HUES48 (cell line): Measurements from ENCODE around the gene CDK5R1.

Experiments
- H3K27ac ChIP-seq: one replicate; pipeline ENCODE4 v1.7.0; 2013; ENCODE audit warnings: low read depth, low read length, inconsistent platforms
- H3K27me3 ChIP-seq: 2 replicates; pipeline ENCODE4 v1.6.1; 2013; ENCODE audit warnings: mild to moderate bottlenecking, low read length; ENCODE audit not compliant: control insufficient read depth, insufficient read depth
- H3K36me3 ChIP-seq: 2 replicates; pipeline ENCODE4 v1.6.1; 2013; ENCODE audit warnings: low read length; ENCODE audit not compliant: control insufficient read depth, insufficient read depth
- H3K4me1 ChIP-seq: 2 replicates; pipeline ENCODE4 v1.6.1; 2013; ENCODE audit warnings: mild to moderate bottlenecking, low read length; ENCODE audit not compliant: control insufficient read depth, insufficient read depth
- H3K4me3 ChIP-seq: 2 replicates; pipeline ENCODE4 v1.5.1; 2013; ENCODE audit warnings: mild to moderate bottlenecking, low read depth, low read length
- H3K9ac ChIP-seq: 2 replicates; pipeline ENCODE4 v1.6.1; 2013; ENCODE audit warnings: mild to moderate bottlenecking, low read depth, low read length, moderate library complexity
- H3K9me3 ChIP-seq: 2 replicates; pipeline ENCODE4 v1.6.1; 2013; ENCODE audit warnings: low read length; ENCODE audit not compliant: control insufficient read depth, insufficient read depth

CDK5R1 gene

DNA sequence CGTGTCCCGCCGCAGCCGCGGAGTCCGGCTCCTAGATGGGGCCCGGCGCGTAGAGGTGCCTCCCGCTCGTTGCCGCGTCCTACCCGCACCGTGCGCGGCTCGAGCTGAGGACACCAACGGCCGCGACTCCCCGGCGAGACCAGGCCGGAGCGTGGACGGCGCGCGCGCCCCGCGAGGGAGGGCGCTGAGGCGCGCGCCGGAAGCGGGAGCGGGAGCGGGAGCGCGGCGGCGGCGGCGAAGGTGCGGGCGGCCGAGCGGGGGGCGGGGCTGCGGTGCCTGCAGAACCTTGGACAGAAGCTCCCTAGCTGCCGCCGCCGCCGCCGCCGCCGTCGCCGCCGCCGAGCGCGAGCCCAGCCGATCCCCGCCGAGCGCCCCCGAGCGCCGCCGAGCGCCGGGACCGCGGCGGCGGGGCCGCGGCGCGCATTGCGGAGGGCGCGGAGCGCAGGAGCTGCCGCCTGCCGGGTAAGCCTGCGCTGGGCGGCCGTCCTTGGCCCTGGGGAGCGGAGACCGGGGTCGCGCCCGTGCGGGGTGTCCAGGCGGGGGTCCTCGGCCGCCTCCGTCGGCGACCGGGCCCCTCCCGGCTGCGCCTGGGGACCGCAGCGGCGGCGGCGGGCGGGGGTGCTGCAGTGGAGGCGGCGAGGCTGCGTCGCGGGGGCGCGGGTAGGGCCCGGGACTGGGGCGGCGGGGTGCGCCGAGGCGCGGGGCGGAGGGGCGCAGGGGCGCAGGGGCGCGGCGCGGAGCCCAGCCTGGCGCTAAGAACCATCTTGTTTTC, at the start of gene CDK5R1:
Gene CDK5R1, plus strand, starts transcription at position 293 of the 772 bp plus-strand sequence. CDS start 628 bp downstream, outside the sequence.
- Histone ChIP-seq H3K27me3 (no peaks in the 10 kb centered on the region), H3K9me3 (no peaks in the 10 kb centered on the region), H3K27ac (peak within 1 kb of the TSS; percentile 80), H3K4me3 (peak within 1 kb of the TSS; percentile 69), H3K9ac (peak within 1 kb of the TSS; percentile 73), H3K4me1 (peaks cover 42% of the 10 kb centered on the region), H3K36me3 (peaks cover 45% of the 10 kb centered on the region)

DNA sequence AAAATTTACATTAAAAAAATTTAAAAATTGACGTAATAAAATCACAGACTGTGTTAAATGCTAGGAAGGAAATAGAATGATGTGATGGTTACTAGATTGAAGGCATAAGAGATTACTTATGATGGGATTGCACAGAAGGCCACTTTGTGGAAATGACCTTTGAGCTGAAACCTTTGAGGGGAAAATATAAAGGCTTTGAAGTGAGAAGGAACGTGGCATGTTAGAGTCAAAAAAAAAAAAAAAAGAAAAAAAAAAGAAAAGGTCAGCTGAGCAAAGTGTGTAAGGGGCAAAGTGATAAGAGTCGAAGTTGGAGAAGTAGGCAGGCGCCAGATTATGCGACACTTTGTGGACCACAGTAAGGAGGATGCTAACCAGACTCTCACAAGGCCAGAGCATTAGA, 46.1 kb upstream of the CDK5R1 start:
- peaks cover 3% of the 10 kb centered on the region for H3K4me1 ChIP-seq
- H3K9me3 ChIP-seq: no peaks in the 10 kb centered on the region
- no peak overlapping the region for H3K9ac ChIP-seq
- H3K27ac ChIP-seq: no peak overlapping the region
- no peaks in the 10 kb centered on the region; the same call in 1 of the 2 replicates for H3K27me3 ChIP-seq
- 0 out of 2 replicates have a peak, but pooled peaks cover under 1% of the 10 kb centered on the region for H3K36me3 ChIP-seq
- no peak overlapping the region for H3K4me3 ChIP-seq

DNA sequence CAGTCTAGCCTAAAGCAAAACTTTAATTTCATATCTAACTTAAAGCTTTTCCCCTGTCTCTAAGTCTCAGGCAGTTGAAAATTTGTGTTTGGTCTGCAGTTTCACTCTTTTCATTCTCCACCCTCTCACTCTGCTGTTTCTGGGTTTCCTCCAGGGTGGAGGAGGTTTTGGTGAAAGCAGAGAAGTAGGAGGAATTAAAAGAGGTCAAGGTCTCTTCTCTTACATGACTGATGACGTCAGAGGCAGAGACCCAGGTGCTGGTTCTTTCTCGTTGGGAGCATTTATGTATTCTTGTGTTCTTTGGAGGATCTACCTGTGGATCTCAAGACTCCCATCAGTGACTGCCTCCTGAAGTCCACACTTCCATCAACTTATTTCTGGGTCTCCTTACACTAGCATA, 44.9 kb upstream of the CDK5R1 start:
- peaks cover 11% of the 10 kb centered on the region for H3K4me1 ChIP-seq

GRCh38 chr17:32443827-32444300, 42.9 kb upstream of the CDK5R1 start:
- H3K9ac ChIP-seq: no peak overlapping the region
- peaks cover 32% of the 10 kb centered on the region for H3K36me3 ChIP-seq
- no peaks in the 10 kb centered on the region; the same call in 1 of the 2 replicates for H3K27me3 ChIP-seq
- H3K4me3 ChIP-seq: peak overlapping the region; percentile 34; the same call in 1 of the 2 replicates
- H3K9me3 ChIP-seq: no peaks in the 10 kb centered on the region
- peaks cover 11% of the 10 kb centered on the region for H3K4me1 ChIP-seq
- H3K27ac ChIP-seq: no peak overlapping the region

More for the DNA sequence above, 44.9 kb upstream of the CDK5R1 start:
- Histone ChIP-seq H3K36me3 (peaks cover 12% of the 10 kb centered on the region), H3K27ac (no peak overlapping the region), H3K9me3 (no peaks in the 10 kb centered on the region), H3K9ac (no peak overlapping the region), H3K4me3 (no peak overlapping the region), H3K27me3 (no peaks in the 10 kb centered on the region; the same call in 1 of the 2 replicates)

DNA sequence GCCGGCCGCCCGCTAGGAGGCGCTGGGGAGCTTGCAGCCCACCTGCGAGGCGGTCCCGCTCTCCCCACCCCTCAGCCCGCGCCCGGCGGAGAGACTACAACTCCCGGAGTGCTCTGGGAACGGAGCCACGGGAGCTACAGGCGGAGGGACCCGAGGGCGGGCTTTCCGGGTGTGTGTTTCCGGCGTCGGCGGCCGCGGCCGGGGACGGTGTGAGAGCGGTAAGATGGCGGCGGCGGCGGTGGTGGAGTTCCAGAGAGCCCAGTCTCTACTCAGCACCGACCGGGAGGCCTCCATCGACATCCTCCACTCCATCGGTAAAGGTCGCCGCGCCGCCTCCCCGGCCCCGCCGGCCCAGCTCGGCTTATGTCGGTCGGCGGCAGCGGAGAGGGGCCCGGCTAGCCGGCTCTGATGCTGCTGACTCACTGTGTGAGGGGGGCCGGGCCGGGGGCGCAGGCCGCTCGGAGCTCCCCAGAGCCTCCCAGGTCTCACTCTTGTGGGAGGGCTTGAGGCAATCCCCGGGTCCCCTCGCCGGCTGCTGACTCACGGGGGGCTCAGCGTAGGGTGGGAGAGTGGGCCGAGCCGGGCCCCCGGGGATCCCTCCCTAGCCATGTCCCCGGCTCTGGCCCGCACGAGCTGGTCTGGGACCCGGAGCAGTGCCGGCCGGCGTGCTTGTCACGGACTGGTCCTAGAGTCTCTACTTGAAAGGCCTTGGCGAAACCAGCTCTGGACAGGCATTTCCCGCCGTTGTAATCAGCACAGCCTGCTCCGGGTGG, 42.3 kb upstream of the CDK5R1 start, which contains the start of gene PSMD11:
Gene PSMD11, plus strand, starts transcription at position 210 of the 773 bp plus-strand sequence. Its CDS starts 14 bp downstream, at position 224.
- no peaks in the 10 kb centered on the region; the same call in 1 of the 2 replicates for H3K27me3 ChIP-seq
- peaks cover 38% of the 10 kb centered on the region for H3K36me3 ChIP-seq
- no peaks in the 10 kb centered on the region for H3K9me3 ChIP-seq
- H3K27ac ChIP-seq: peak within 1 kb of the TSS; percentile 88
- peaks cover 11% of the 10 kb centered on the region for H3K4me1 ChIP-seq
- peak within 1 kb of the TSS; percentile 99 for H3K4me3 ChIP-seq
- peak within 1 kb of the TSS; percentile 95 for H3K9ac ChIP-seq

- no peaks in the 10 kb centered on the region; the same call in 1 of the 2 replicates for H3K27me3 ChIP-seq
- peaks cover 44% of the 10 kb centered on the region for H3K36me3 ChIP-seq
- H3K9me3 ChIP-seq: no peaks in the 10 kb centered on the region
- peak overlapping the region; percentile 88 for H3K27ac ChIP-seq
- H3K4me3 ChIP-seq: peak overlapping the region; percentile 99
- peaks cover 11% of the 10 kb centered on the region for H3K4me1 ChIP-seq
- peak overlapping the region; percentile 95 for H3K9ac ChIP-seq
These were observed 41.7 kb upstream of the CDK5R1 start for GRCh38 chr17:32445074-32445415.

- Histone ChIP-seq H3K36me3 (peaks cover 46% of the 10 kb centered on the region), H3K4me1 (peaks cover 11% of the 10 kb centered on the region), H3K27ac (no peak overlapping the region)
These were observed 41.3 kb upstream of the CDK5R1 start for GRCh38 chr17:32445497-32445896.

GRCh38 chr17:32445971-32446370, 40.8 kb upstream of the CDK5R1 start:
- Histone ChIP-seq H3K4me1 (peaks cover 11% of the 10 kb centered on the region), H3K4me3 (peak overlapping the region; percentile 99)

More at GRCh38 chr17:32445497-32445896, 41.3 kb upstream of the CDK5R1 start:
- Histone ChIP-seq H3K4me3 (peak overlapping the region; percentile 99), H3K9me3 (no peaks in the 10 kb centered on the region), H3K27me3 (no peaks in the 10 kb centered on the region; the same call in 1 of the 2 replicates), H3K9ac (peak overlapping the region; percentile 95; the same call in 1 of the 2 replicates)

GRCh38 chr17:32446949-32447348, 39.8 kb upstream of the CDK5R1 start:
- Histone ChIP-seq H3K9me3 (no peaks in the 10 kb centered on the region), H3K27me3 (no peaks in the 10 kb centered on the region; the same call in 1 of the 2 replicates), H3K9ac (no peak overlapping the region), H3K4me1 (peaks cover 11% of the 10 kb centered on the region), H3K4me3 (no peak overlapping the region), H3K27ac (no peak overlapping the region), H3K36me3 (peaks cover 61% of the 10 kb centered on the region)

More at GRCh38 chr17:32445971-32446370, 40.8 kb upstream of the CDK5R1 start:
- peaks cover 51% of the 10 kb centered on the region for H3K36me3 ChIP-seq
- H3K9ac ChIP-seq: no peak overlapping the region
- H3K27me3 ChIP-seq: no peaks in the 10 kb centered on the region; the same call in 1 of the 2 replicates
- H3K9me3 ChIP-seq: no peaks in the 10 kb centered on the region
- H3K27ac ChIP-seq: no peak overlapping the region

GRCh38 chr17:32449963-32450362, 36.8 kb upstream of the CDK5R1 start:
- Histone ChIP-seq H3K4me1 (peaks cover 11% of the 10 kb centered on the region), H3K4me3 (no peak overlapping the region), H3K36me3 (peaks cover 91% of the 10 kb centered on the region), H3K27ac (no peak overlapping the region), H3K9me3 (no peaks in the 10 kb centered on the region), H3K27me3 (no peaks in the 10 kb centered on the region), H3K9ac (no peak overlapping the region)
